Adrenal gland (tissue), 12 donors: Measurements from ENCODE around the gene NAPB. TPM values are rescaled to one million over a fixed set of nuclear protein-coding genes. Genes with fewer than 3 reads are reported as not detected.
"Not testable (repeated sequence)": the region's sequence is repeated elsewhere in the genome, so short reads cannot be mapped to it uniquely, and the experiment has no call there.

Source experiments
- DNase-seq, 7 donors: peaks; one replicate each; pipeline ENCODE4 v3.0.0-alpha.2; 2019 to 2020
- H3K27ac ChIP-seq, 5 donors: fragments of 200-600 bp; sonication (generic) in 4 of 5; 1 replicate in 3 of 5; 2 replicates in 2 of 5; pipeline versions ENCODE4 v1.5.1 to v1.8.0; 2016 to 2020; ENCODE audit warnings: mild to moderate bottlenecking in 1 of 5
- H3K27me3 ChIP-seq: fragments of 200-600 bp; 2 replicates; pipeline ENCODE4 v1.8.0; 2021
- H3K36me3 ChIP-seq, 2 donors: fragments of 200-600 bp; replicated peaks in 1 of 2; 1 replicate in 1 of 2; 2 replicates in 1 of 2; pipeline versions ENCODE4 v1.5.1 to v1.8.0; 2018 to 2022
- H3K4me1 ChIP-seq, 2 donors: fragments of 200-600 bp; replicated peaks in 1 of 2; 1 replicate in 1 of 2; 2 replicates in 1 of 2; pipeline versions ENCODE4 v1.5.1 to v1.8.0; 2018 to 2021
- H3K4me3 ChIP-seq, 4 donors: fragments of 200-600 bp; sonication (generic) in 3 of 4; one replicate each; pipeline ENCODE4 v1.5.1; 2016 to 2018
- H3K9me3 ChIP-seq, 3 donors: fragments of 200-600 bp; sonication (generic) in 1 of 3; replicated peaks in 1 of 3; 1 replicate in 2 of 3; 2 replicates in 1 of 3; pipeline versions ENCODE4 v1.5.1 to v1.8.0; 2016 to 2021
- POLR2A ChIP-seq, 2 donors: fragments of 450-650 bp; IDR thresholded peaks; one replicate each; pipeline ENCODE4 v1.6.1; 2017; ENCODE audit warnings: antibody characterized with exemption in 2 of 2, mild to moderate bottlenecking in 2 of 2, moderate library complexity in 1 of 2
- WGBS, 4 donors: extraction: QIAGEN DNeasy Blood & Tissue Kit in 2 of 4; methylation state at CpG; one replicate each; pipeline versions ENCODE4 v1.1.5 to v1.1.7; 2013 to 2017; 5-methylcytosine and 5-hydroxymethylcytosine counted together
- intact Hi-C, 2 donors: fragments of 100-400 bp; cut with DNase I; formaldehyde crosslinking; loops; one replicate each; pipeline versions ENCODE4 v1.14.1 to v1.15.0; 2022 to 2023
- polyA plus RNA-seq, 3 donors: library from polyadenylated mRNA; stranded (reverse); fragments of 200-250 nt in 2 of 3; fragments of 350-450 nt in 1 of 3; fragmentation: Illumina TruSeq in 1 of 3; extraction: RNeasy Lipid Tissue Mini Kit (QIAGEN cat#74804) in 1 of 3; gene quantifications; one replicate each; pipeline ENCODE4 v1.2.3, GENCODE V29; 2013 to 2014
- total RNA-seq, 9 donors: library from RNA; depleted of rRNA in 4 of 9; stranded (reverse); fragments of >200 nt in 4 of 9; fragments of 120-200 nt in 1 of 9; fragmentation: NEBNext Ultra II Directional in 1 of 9; extraction: Animal tissue kit (Norgen Biotek cat#: 25700) in 1 of 9; gene quantifications; one replicate each; pipeline versions ENCODE4 v1.1.0 to v1.2.4, GENCODE V29; 2013 to 2023
- TF ChIP-seq, protein P1 (sequence below), 6 experiments: fragments of 450-650 bp in 4 of 6; fragments of 200-600 bp in 2 of 6; sonication (generic) in 1 of 6; IDR thresholded peaks; 1 replicate in 5 of 6; 2 replicates in 1 of 6; pipeline versions ENCODE4 v1.5.1 to v1.8.0; 2016 to 2021; ENCODE audit warnings: antibody characterized with exemption in 6 of 6, mild to moderate bottlenecking in 2 of 6, moderate library complexity in 1 of 6
- donor health status: healthy with polysubstance abuse.
- donor health status: Bipolar disorder and iron deficiency.
- donor health status: DM: yes; HTN: yes; CAD: no.
- donor health status: DM: no; HTN: no; CAD: no.
- donor health status: DM: no; HTN: no; CAD: no.
- donor health status: DM: yes; HTN: yes; CAD: no.

Gene NAPB
- total and polyA plus RNA-seq, 12 donors: 11.8 to 27.5 (median 20.2) TPM

DNA sequence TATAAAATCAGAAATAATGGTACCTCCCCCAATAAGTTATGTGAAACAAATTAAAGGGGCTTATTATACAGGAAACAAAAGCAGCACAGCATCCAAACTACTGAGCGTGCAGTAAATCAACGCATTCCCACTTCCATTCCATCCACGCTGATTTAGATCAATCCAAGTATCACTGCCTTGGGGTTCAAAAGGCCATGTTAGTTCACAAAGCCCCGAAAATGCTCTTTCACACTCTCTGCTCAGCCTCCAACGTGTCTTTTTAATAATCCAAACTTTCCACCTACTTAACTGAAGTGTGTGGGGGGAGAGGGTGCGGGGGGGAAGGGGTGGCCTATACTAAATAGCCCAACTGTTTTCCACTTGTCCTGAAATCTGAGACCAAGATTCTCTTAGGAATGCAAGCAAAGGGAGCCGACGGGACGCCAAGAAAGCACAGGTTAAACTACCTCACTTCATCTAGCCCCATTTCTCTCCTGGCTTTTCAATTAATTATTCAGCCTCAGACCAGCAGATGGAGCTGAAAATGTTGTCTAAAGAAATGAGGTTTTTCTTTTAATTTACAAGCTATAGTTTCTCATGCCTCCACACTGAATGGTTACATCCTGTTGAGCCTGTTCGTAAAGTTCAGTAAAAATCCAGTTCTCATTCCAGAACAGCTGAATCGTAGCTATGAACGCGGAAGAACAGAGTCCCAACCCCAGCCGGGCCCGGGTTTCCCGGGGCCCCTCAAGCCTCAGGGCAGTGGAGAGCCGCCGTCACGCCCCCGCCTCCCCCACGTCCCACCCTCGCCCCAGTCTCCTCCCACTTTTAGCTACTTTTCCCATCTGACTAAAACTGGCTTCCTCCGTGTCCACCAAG, 71.7 kb downstream of the NAPB start:
- peaks cover 0 to 9% of the 10 kb centered on the region in 2 donors for H3K36me3 ChIP-seq
- peak overlapping the region; percentile 1 to 96 (median 76) for H3K4me3 ChIP-seq
- H3K4me1 ChIP-seq: peaks cover 0 to 24% of the 10 kb centered on the region in 2 donors
- TF ChIP-seq, protein P1, sequence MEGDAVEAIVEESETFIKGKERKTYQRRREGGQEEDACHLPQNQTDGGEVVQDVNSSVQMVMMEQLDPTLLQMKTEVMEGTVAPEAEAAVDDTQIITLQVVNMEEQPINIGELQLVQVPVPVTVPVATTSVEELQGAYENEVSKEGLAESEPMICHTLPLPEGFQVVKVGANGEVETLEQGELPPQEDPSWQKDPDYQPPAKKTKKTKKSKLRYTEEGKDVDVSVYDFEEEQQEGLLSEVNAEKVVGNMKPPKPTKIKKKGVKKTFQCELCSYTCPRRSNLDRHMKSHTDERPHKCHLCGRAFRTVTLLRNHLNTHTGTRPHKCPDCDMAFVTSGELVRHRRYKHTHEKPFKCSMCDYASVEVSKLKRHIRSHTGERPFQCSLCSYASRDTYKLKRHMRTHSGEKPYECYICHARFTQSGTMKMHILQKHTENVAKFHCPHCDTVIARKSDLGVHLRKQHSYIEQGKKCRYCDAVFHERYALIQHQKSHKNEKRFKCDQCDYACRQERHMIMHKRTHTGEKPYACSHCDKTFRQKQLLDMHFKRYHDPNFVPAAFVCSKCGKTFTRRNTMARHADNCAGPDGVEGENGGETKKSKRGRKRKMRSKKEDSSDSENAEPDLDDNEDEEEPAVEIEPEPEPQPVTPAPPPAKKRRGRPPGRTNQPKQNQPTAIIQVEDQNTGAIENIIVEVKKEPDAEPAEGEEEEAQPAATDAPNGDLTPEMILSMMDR (IDR thresholded peaks at IDR 0.05): peak; percentile 22 to 75 (median 58)
- TF ChIP-seq POLR2A (IDR thresholded peaks at IDR 0.05): no peak
- no peaks in the 10 kb centered on the region for H3K27me3 ChIP-seq
- intact Hi-C loops: loop anchor here (5.0 to 10.0 kb wide), 4 partner anchors 263 to 657 kb away; partner anchors contain the start of gene CST3 (in 1 of the 2)
- 9 to 13% (median 10%) methylated on average over 16 to 23 of the region's 23 CpGs for WGBS, 4 donors
- peak in 5 of 7 donors; percentile 32 to 87 (median 79) for DNase-seq
- peak overlapping the region; percentile 95 to 100 (median 99) for H3K27ac ChIP-seq
- no peaks in the 10 kb centered on the region for H3K9me3 ChIP-seq

DNA sequence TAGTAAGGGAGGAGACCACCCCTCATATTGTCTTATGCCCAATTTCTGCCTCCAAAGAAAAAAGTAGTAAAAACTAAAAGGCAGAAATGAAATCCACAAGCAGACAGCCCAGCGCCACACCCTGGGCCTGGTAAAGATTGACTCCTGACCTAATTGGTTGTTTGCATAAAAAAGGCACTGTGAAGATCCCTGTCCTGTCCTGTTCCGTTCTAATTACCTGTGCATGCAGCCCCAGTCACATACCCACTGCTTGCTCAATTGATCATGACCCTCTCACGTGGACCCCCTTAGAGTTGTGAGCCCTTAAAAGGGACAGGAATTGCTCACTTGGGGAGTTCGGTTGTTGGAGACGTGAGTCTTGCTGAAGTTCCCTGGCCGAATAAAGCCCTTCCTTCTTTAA, 72.8 kb downstream of the NAPB start:
- not testable (repeated sequence) for H3K27ac ChIP-seq, H3K4me3 ChIP-seq, H3K36me3 ChIP-seq, H3K9me3 ChIP-seq, DNase-seq, H3K27me3 ChIP-seq
- WGBS, 4 donors: 81 to 89% (median 87%) methylated on average over 6 of the region's 6 CpGs
- intact Hi-C loops: loop anchor here (5.0 to 10.0 kb wide), 3 partner anchors 264 to 656 kb away; no protein-coding TSS in a partner anchor
- H3K4me1 ChIP-seq: peaks cover 0 to 24% of the 10 kb centered on the region in 2 donors

DNA sequence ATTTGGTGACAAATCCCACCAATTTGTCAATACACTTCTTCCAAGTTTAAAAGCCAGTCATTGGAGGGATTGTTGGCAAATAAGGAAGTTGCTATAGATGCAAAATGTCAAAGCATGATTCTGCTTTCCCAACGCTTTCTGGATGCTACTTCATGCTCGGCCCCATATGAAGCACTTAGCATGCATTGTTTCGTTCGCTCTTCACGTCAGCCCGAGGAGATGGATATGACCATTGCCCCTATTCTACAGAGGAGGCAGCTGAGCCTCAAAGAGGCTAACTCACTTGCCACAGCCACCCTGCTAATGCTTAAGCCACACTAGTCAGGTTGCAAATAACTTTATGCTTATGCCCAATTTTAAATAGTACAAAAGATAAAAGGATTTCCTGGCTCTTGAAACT, 73.5 kb downstream of the NAPB start:
- Histone ChIP-seq H3K36me3 (no peaks in the 10 kb centered on the region), H3K4me3 (no peak overlapping the region), H3K27me3 (no peaks in the 10 kb centered on the region), H3K4me1 (peaks cover 0 to 23% of the 10 kb centered on the region in 2 donors), H3K9me3 (no peaks in the 10 kb centered on the region), H3K27ac (no peak overlapping the region)
- intact Hi-C loops: loop anchor here (5.0 to 10.0 kb wide), 3 partner anchors 265 to 655 kb away; no protein-coding TSS in a partner anchor
- DNase-seq: no peak
- no peak for TF ChIP-seq POLR2A (IDR thresholded peaks at IDR 0.05)
- TF ChIP-seq, protein P1 (IDR thresholded peaks at IDR 0.05): no peak
- whole genome bisulfite sequencing, 4 donors: 81 to 92% (median 90%) methylated on average over 6 of the region's 6 CpGs

DNA sequence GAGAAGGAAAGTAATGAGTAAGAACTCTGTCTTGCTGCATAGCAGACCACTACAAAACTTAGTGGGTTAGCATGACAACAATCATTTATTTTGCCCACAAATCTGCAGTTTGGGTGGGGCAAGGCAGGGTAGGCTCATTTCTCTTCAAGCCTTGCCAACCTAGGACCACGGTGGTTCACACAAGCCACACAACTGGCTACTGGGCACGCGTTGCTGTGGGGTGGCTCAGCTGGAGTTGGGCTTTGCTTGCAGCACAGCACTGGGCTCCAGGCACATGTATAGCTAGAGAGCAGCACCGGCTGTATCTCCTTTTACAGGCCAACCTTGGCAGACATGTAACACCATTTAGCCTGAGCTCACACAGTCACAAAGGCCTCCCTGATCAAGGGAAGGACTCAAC, 75.3 kb downstream of the NAPB start:
- Histone ChIP-seq H3K27me3 (no peaks in the 10 kb centered on the region), H3K4me1 (peaks cover 0 to 7% of the 10 kb centered on the region in 2 donors), H3K36me3 (no peaks in the 10 kb centered on the region), H3K9me3 (no peaks in the 10 kb centered on the region), H3K4me3 (no peak overlapping the region), H3K27ac (no peak overlapping the region)
- no peak for DNase-seq
- 80 to 89% (median 86%) methylated on average over 1 to 4 of the region's 4 CpGs for WGBS, 4 donors
- TF ChIP-seq, protein P1 (IDR thresholded peaks at IDR 0.05): no peak
- TF ChIP-seq POLR2A (IDR thresholded peaks at IDR 0.05): no peak
- intact Hi-C loops: loop anchor here (5.0 to 10.0 kb wide), 3 partner anchors 266 to 654 kb away; no protein-coding TSS in a partner anchor
